RWPE1 (cell line): ENCODE measurements around the gene SDF4.

Experiments used
- CTCF ChIA-PET: fragments of 350-600 bp; sonication (Branson Sonifier 250); formaldehyde crosslinking; extraction: SDS; loops from one replicate; lab custom pipeline; 2021; lab: Yijun Ruan, JAX
- POLR2A ChIA-PET: fragments of 400-600 bp; formaldehyde crosslinking; extraction: SDS; loops from one replicate; lab custom pipeline; 2020; ENCODE audit warnings: antibody characterized with exemption; ENCODE audit not compliant: low non-redundant PET; lab: Yijun Ruan, JAX
- DNase-seq: peaks from one replicate; pipeline ENCODE4 v3.0.0; 2012; ENCODE audit warnings: low spot score
- H3K27ac ChIP-seq: fragments of 450-650 bp; 2 replicates; pipeline ENCODE4 v1.5.1; 2017
- TF ChIP-seq, protein P1 (sequence below): fragments of 450-650 bp; conservative IDR thresholded peaks from 2 replicates; pipeline ENCODE4 v1.5.1; 2017; ENCODE audit warnings: low read depth, mild to moderate bottlenecking

SDF4 gene

DNA sequence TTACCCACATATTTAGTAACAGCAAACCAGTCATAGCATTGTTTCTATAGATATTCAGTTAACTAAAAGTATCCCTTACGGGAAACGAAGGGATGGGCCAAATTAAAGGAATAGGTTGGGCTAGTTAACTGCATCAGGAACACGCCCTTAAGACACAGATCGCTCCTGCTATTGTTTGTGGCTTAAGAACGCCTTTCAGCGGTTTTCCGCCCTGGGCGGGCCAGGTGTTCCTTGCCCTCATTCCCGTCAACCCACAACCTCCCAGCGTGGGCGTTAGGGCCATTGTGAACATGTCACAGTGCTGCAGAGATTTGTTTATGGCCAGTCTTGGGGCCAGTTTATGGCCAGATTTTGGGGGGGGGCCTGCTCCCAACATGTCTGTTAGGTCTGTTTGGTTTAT lies 40.1 kb downstream of the SDF4 start:
- CTCF ChIA-PET = no interaction called here
- POLR2A ChIA-PET = no interaction called here
- TF ChIP-seq, protein P1, sequence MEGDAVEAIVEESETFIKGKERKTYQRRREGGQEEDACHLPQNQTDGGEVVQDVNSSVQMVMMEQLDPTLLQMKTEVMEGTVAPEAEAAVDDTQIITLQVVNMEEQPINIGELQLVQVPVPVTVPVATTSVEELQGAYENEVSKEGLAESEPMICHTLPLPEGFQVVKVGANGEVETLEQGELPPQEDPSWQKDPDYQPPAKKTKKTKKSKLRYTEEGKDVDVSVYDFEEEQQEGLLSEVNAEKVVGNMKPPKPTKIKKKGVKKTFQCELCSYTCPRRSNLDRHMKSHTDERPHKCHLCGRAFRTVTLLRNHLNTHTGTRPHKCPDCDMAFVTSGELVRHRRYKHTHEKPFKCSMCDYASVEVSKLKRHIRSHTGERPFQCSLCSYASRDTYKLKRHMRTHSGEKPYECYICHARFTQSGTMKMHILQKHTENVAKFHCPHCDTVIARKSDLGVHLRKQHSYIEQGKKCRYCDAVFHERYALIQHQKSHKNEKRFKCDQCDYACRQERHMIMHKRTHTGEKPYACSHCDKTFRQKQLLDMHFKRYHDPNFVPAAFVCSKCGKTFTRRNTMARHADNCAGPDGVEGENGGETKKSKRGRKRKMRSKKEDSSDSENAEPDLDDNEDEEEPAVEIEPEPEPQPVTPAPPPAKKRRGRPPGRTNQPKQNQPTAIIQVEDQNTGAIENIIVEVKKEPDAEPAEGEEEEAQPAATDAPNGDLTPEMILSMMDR = no peak
- no peak overlapping the region for H3K27ac ChIP-seq
- DNase-seq = no peak

DNA sequence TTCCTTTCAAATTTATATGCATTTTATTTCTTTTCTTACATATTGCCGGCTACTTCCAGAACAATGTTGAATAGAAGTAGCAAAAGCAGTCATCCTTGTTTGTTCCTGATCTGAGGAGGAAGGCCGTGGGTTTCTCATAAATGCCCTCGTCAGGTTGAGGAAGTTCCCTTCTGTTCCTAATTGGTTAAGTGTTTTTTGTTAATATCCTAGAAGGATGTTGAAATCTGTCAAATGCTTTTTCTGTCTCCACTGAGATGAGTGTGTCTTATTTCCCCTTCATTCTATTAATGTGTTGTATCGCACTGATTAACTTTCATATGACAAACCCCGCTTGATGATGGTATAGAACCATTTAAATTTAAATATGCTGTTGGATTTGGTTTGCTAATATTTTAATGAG lies 42.7 kb downstream of the SDF4 start:
- TF ChIP-seq, protein P1 = no peak
- POLR2A ChIA-PET = no interaction called here
- DNase-seq = no peak
- H3K27ac ChIP-seq = no peak overlapping the region
- CTCF ChIA-PET = no interaction called here

DNA sequence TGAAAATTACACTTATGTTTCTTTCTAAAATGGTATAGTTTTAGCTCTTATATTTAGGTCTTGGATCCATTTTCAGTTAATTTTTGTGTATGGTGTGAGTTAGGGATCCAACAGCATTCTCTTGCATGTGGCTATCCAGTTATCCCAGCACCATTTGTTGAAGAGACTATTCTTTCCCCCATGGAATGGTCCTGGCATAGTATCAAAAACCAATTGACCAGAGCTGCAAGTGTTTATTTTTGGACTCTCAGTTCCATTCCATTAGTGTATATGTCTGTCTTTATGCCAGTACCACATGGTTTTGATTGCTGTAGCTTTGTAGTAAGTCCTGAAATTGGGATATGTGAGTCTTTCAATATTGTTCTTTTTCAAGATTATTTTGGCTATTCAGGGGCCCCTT lies 43.9 kb downstream of the SDF4 start:
- TF ChIP-seq, protein P1 = no peak
- CTCF ChIA-PET = interaction anchor here (0.6 to 0.7 kb wide), 2 partner anchors 7 to 18 kb away, joined by 3 to 4 read pairs; no protein-coding TSS in a partner anchor
- H3K27ac ChIP-seq = no peak overlapping the region
- DNase-seq = no peak
- POLR2A ChIA-PET = no interaction called here

DNA sequence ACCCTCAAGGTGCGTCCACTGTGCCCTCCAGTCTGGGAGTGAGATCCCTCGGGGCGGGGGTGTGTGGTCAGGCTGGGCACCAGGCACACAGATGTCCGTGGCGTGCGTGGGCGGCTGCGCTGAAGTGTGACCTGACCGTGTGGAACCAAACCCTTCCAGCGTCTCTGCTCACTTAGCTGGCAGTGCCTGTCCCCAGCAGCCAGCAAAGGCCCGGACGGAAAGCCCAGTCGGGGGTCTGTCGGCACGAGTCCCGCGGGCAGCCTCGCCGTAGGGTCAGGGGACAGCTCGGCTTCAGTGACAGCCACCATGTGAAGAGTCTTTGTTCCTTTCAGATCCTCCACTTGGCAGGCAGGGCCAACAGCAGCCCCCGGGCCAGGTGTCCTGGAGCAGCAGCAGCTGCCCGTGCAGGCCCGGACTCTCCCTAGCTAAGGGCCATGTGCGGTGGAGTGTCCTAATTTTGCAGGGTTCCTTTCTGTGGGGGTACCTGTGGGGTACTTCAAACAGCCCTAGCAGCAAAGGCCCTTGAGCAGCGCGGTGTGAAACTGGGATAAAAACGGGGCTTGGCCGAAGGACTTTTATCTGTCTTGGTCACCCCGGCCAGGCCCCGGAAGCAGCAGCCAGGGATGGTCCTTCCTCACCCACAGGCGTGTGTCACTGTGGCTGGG lies 46.6 kb downstream of the SDF4 start:
- no peak overlapping the region for H3K27ac ChIP-seq
- POLR2A ChIA-PET = no interaction called here
- TF ChIP-seq, protein P1 = no peak
- CTCF ChIA-PET = no interaction called here
- no peak for DNase-seq

DNA sequence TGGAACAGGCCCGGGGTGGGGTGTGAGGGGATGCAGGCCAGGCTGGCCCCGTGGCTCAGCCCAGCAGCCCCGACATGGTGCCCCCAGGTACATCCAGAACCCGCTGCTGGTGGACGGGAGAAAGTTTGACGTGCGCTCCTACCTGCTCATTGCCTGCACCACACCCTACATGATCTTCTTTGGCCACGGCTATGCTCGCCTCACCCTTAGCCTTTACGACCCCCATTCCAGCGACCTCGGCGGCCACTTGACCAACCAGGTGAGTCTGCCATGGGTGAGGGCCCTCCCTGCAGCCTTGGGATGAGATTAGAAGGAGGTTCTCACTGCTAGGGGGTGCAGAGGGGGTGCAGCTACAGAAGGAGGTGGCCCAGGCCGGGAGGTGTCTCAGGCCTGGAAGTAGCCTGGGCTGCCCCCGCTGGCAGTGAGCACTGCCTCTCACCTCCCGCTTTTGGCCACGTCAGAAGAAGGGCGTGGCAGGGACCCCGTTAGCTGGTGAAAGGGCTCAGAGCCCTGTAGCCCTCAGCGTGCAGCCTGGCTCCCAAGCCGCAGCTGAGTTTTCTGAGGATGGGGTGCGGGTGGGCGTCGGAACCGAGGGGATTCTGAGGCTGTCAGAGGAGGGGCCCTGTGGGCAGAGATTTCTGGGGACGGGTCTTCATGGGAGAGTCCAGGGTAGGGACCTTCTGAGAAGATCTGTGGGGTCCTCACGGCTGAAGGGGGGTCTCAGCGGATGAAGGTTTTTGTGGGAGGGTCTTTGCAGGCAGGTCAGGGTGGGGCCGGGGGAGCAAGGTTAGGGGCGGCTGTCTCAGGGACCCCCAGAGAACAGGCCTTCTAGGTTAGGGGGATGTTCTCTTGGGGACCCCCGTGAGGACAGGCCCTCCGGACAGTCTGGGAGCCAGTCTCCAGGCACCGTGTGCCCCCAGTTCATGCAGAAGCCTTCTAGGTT lies 47.7 kb downstream of the SDF4 start:
- POLR2A ChIA-PET = no interaction called here
- no peak for DNase-seq
- H3K27ac ChIP-seq = no peak overlapping the region
- CTCF ChIA-PET = no interaction called here
- TF ChIP-seq, protein P1 = no peak

DNA sequence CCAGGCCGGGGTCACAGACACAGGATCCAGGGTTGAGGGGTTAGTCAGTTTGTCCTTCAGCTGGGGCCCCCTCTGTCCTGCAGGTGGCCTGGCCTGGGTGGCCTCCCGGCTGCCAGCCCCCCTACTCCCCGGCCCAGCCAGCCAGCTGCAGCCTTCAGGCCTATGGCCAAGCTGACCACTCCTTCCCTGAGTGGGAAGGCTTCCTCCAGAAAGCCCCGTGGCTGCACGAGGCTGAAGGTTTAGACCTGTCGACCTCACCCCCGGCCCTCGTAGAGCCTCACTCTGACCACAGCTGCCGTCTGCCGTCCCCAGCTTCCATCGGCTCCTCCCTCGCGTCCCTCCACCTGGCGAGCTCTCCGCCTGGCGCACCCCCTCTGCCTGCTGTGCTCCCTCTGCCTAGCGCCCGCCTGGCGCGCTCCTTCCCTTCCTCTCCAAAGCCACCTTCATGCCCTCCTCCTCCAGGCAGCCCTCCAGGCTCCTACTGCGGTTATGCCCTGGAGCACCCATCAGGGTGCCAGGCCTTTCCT lies 48.5 kb downstream of the SDF4 start:
- POLR2A ChIA-PET = no interaction called here
- CTCF ChIA-PET = no interaction called here
- TF ChIP-seq, protein P1 = no peak
- H3K27ac ChIP-seq = no peak overlapping the region
- DNase-seq = no peak
